Karpas-422 (cell line): ENCODE measurements around the gene TM2D1. TPM values are rescaled to one million over a fixed set of nuclear protein-coding genes. Genes with fewer than 3 reads are reported as not detected.

ENCODE experiments used
- DNase-seq: peaks from one replicate; pipeline ENCODE4 v3.0.0-alpha.2; 2015
- H2AFZ ChIP-seq: fragments of 200-600 bp; sonication (generic); 2 replicates; pipeline ENCODE4 v1.6.1; 2014; ENCODE audit warnings: antibody characterized with exemption, low read length, mixed read lengths
- H3K27ac ChIP-seq: fragments of 200-600 bp; sonication (generic); 2 replicates; pipeline ENCODE4 v1.5.1; 2014; ENCODE audit warnings: mild to moderate bottlenecking, low read length, moderate library complexity
- H3K27me3 ChIP-seq: fragments of 200-600 bp; sonication (generic); 2 replicates; pipeline ENCODE4 v1.6.1; 2014; ENCODE audit warnings: low read length, mixed read lengths
- H3K36me3 ChIP-seq: fragments of 200-600 bp; sonication (generic); 2 replicates; pipeline ENCODE4 v1.6.1; 2014; ENCODE audit warnings: low read length, mixed read lengths; ENCODE audit not compliant: insufficient read depth
- H3K4me1 ChIP-seq: fragments of 200-600 bp; sonication (generic); 2 replicates; pipeline ENCODE4 v1.6.1; 2014; ENCODE audit warnings: mild to moderate bottlenecking, low read length, mixed read lengths
- H3K4me2 ChIP-seq: fragments of 200-600 bp; sonication (generic); 2 replicates; pipeline ENCODE4 v1.6.1; 2014; ENCODE audit warnings: low read length, low read depth, mild to moderate bottlenecking; ENCODE audit not compliant: poor library complexity, severe bottlenecking
- H3K4me3 ChIP-seq: fragments of 200-600 bp; sonication (generic); 2 replicates; pipeline ENCODE4 v1.5.1; 2014; ENCODE audit warnings: mild to moderate bottlenecking, antibody characterized with exemption, low read length, mixed read lengths
- H3K79me2 ChIP-seq: fragments of 200-600 bp; sonication (generic); 2 replicates; pipeline ENCODE4 v1.6.1; 2014; ENCODE audit warnings: mild to moderate bottlenecking, low read length, mixed read lengths
- H3K9ac ChIP-seq: fragments of 200-600 bp; sonication (generic); 2 replicates; pipeline ENCODE4 v1.6.0; 2014; ENCODE audit warnings: low read length
- H3K9me2 ChIP-seq: fragments of 200-600 bp; sonication (generic), shearing (Covaris generic); replicated peaks from 2 replicates; pipeline ENCODE4 v1.6.0; 2014; ENCODE audit warnings: mild to moderate bottlenecking, low read length, moderate library complexity; ENCODE audit not compliant: insufficient read depth
- H3K9me3 ChIP-seq: fragments of 300-700, 200-600 bp; sonication (generic); 2 replicates; pipeline ENCODE4 v1.6.1; 2014; ENCODE audit warnings: low read length, mixed read lengths
- H4K20me1 ChIP-seq: fragments of 200-600 bp; sonication (generic); 2 replicates; pipeline ENCODE4 v1.6.1; 2014; ENCODE audit warnings: mild to moderate bottlenecking, antibody characterized with exemption, low read length, low read depth; ENCODE audit not compliant: insufficient read depth
- total RNA-seq: library from RNA; depleted of rRNA; stranded (reverse); fragments of >200 nt; shearing (Covaris generic); gene quantifications from 2 replicates; pipeline ENCODE4 v1.2.3, GENCODE V29; 2014; ENCODE audit warnings: low replicate concordance

The TM2D1 gene
- total RNA-seq, 1 experiment from 2014 or later: 67.3 TPM

GRCh38 chr1:61647142-61647541 is 77.8 kb downstream of the TM2D1 start:
- Histone ChIP-seq H3K9me3 (no peaks in the 10 kb centered on the region), H3K9me2 (no peaks in the 10 kb centered on the region), H3K4me3 (no peak overlapping the region), H3K4me2 (no peak overlapping the region), H3K9ac (no peak overlapping the region), H3K4me1 (peaks cover 6% of the 10 kb centered on the region), H3K79me2 (no peaks in the 10 kb centered on the region), H2AFZ (no peak overlapping the region), H3K27me3 (no peaks in the 10 kb centered on the region), H3K36me3 (no peaks in the 10 kb centered on the region), H3K27ac (no peak overlapping the region), H4K20me1 (no peaks in the 10 kb centered on the region)
- peak; percentile 30 for DNase-seq

- Histone ChIP-seq H3K9ac (no peak overlapping the region), H3K4me3 (no peak overlapping the region), H3K4me2 (no peak overlapping the region), H3K9me2 (no peaks in the 10 kb centered on the region), H2AFZ (no peak overlapping the region), H3K4me1 (peaks cover 20% of the 10 kb centered on the region), H3K79me2 (no peaks in the 10 kb centered on the region), H3K27ac (no peak overlapping the region), H3K36me3 (no peaks in the 10 kb centered on the region), H3K9me3 (no peaks in the 10 kb centered on the region), H3K27me3 (no peaks in the 10 kb centered on the region), H4K20me1 (no peaks in the 10 kb centered on the region)
- DNase-seq: peak; percentile 5
Measured at GRCh38 chr1:61645476-61645875, 79.5 kb downstream of the TM2D1 start.

- Histone ChIP-seq H3K9ac (no peak overlapping the region), H4K20me1 (no peaks in the 10 kb centered on the region), H3K4me2 (no peak overlapping the region), H3K79me2 (no peaks in the 10 kb centered on the region), H3K4me3 (no peak overlapping the region), H2AFZ (no peak overlapping the region), H3K9me2 (no peaks in the 10 kb centered on the region), H3K27ac (no peak overlapping the region), H3K36me3 (no peaks in the 10 kb centered on the region), H3K27me3 (no peaks in the 10 kb centered on the region), H3K4me1 (peaks cover 20% of the 10 kb centered on the region), H3K9me3 (no peaks in the 10 kb centered on the region)
- DNase-seq: no peak
Measured at GRCh38 chr1:61644303-61644702, 80.6 kb downstream of the TM2D1 start.

GRCh38 chr1:61642475-61643232 is 82.3 kb downstream of the TM2D1 start:
- H3K4me1 ChIP-seq: peaks cover 20% of the 10 kb centered on the region
- no peaks in the 10 kb centered on the region for H3K9me3 ChIP-seq
- H3K9ac ChIP-seq: no peak overlapping the region
- no peak overlapping the region for H3K27ac ChIP-seq
- H3K27me3 ChIP-seq: no peaks in the 10 kb centered on the region
- H3K79me2 ChIP-seq: no peaks in the 10 kb centered on the region
- H3K4me2 ChIP-seq: no peak overlapping the region
- no peaks in the 10 kb centered on the region for H4K20me1 ChIP-seq
- no peak overlapping the region for H2AFZ ChIP-seq
- DNase-seq: peak; percentile 43
- H3K9me2 ChIP-seq: no peaks in the 10 kb centered on the region
- no peaks in the 10 kb centered on the region for H3K36me3 ChIP-seq
- no peak overlapping the region for H3K4me3 ChIP-seq

- Histone ChIP-seq H3K27ac (no peak overlapping the region), H4K20me1 (no peaks in the 10 kb centered on the region), H3K4me2 (peak overlapping the region; percentile 85), H3K36me3 (no peaks in the 10 kb centered on the region), H3K9me2 (no peaks in the 10 kb centered on the region), H3K9ac (peak overlapping the region; percentile 63), H3K9me3 (no peaks in the 10 kb centered on the region), H3K27me3 (no peaks in the 10 kb centered on the region), H3K4me3 (peak overlapping the region; percentile 61), H3K79me2 (no peaks in the 10 kb centered on the region), H3K4me1 (peaks cover 20% of the 10 kb centered on the region), H2AFZ (peak overlapping the region; percentile 94)
- DNase-seq: peak; percentile 81
Measured at GRCh38 chr1:61641578-61642336, 83.2 kb downstream of the TM2D1 start.

- H3K27ac ChIP-seq: no peak overlapping the region
- DNase-seq: peak; percentile 36
- H3K9me2 ChIP-seq: no peaks in the 10 kb centered on the region
- H3K79me2 ChIP-seq: no peaks in the 10 kb centered on the region
- no peaks in the 10 kb centered on the region for H3K36me3 ChIP-seq
- H3K4me3 ChIP-seq: peak overlapping the region; percentile 61
- no peaks in the 10 kb centered on the region for H3K9me3 ChIP-seq
- H3K4me2 ChIP-seq: peak overlapping the region; percentile 85
- peak overlapping the region; percentile 94 for H2AFZ ChIP-seq
- no peaks in the 10 kb centered on the region for H3K27me3 ChIP-seq
- H3K9ac ChIP-seq: peak overlapping the region; percentile 63
- no peaks in the 10 kb centered on the region for H4K20me1 ChIP-seq
- peaks cover 20% of the 10 kb centered on the region for H3K4me1 ChIP-seq
Measured at GRCh38 chr1:61640531-61641530, 84.1 kb downstream of the TM2D1 start.

- H3K27me3 ChIP-seq: no peaks in the 10 kb centered on the region
- no peak overlapping the region for H3K27ac ChIP-seq
- H3K79me2 ChIP-seq: no peaks in the 10 kb centered on the region
- no peaks in the 10 kb centered on the region for H3K9me2 ChIP-seq
- no peak overlapping the region for H3K4me2 ChIP-seq
- no peaks in the 10 kb centered on the region for H3K36me3 ChIP-seq
- peaks cover 20% of the 10 kb centered on the region for H3K4me1 ChIP-seq
- no peak overlapping the region for H3K9ac ChIP-seq
- no peaks in the 10 kb centered on the region for H4K20me1 ChIP-seq
- H3K9me3 ChIP-seq: no peaks in the 10 kb centered on the region
- DNase-seq: peak; percentile 22
- H2AFZ ChIP-seq: no peak overlapping the region
- no peak overlapping the region for H3K4me3 ChIP-seq
Measured at GRCh38 chr1:61639608-61640336, 85.2 kb downstream of the TM2D1 start.
